ENCODE results near the gene ELMO1.

DNA sequence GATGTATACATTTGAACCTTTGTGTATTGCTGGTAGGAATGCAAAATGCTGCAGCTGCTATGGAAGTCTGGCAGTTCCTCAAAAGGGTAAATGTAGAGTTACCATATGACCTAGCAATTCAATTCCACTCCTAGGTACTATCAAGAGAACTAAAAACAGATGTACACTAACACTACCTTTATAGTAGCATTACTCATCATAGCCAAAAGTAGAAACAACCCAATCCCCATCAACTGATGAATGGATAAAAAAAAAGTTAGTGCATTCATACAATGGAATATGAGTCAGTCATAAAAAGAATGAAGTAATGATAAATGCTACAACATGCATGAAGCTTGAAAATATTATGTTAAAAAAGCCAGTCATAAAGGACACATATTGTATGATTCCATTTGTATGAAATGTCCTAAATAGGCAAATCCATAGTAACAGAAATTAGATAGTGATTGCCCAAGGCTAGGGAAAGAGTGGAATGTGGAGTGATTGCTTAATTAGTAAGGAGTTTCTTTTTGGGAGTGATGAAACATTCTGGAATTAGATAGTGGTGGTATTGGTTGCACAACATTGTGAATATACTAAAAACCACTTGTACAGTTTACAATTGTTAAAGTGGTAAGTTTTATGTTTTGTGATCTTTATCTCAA lies 628.0 kb downstream of the ELMO1 start:
- no peak for TF ChIP-seq CTCF (IDR thresholded peaks at IDR 0.05)
- TF ChIP-seq POLR2A (IDR thresholded peaks at IDR 0.05) = no peak

Data from heart left ventricle (tissue), 13 donors.